Measurements from ENCODE around the gene ZFR. TPM values are rescaled to one million over a fixed set of nuclear protein-coding genes. Genes with fewer than 3 reads are reported as not detected.
"Not testable (repeated sequence)": the region's sequence is repeated elsewhere in the genome, so short reads cannot be mapped to it uniquely, and the experiment has no call there.

Gene ZFR
- total and polyA plus RNA-seq, 5 donors = 28.9 to 58.7 (median 55.4) TPM

DNA sequence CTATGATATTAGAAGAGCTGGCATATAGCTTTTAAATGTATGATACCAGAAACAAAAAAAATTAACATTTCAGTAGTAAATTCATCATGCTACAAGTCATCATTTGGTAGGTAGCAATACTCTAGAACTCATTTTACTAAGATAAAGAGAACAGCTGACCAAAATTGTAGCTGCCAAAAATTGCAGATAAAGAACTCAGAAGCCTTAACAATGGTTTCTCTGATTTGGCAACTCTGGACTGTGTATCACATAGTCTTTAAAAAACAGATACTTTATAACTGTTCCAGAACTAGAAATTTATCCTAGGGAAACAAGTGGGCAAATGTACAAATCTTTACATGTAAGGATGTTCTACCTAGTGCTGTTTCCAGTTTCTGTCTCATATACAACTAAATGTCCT is 33.9 kb downstream of the ZFR start:
- ATAC-seq (peak; percentile 58 to 60), DNase-seq (no peak)
- intact Hi-C loops (cut with DNase I) = no loop called here
- Histone ChIP-seq H3K27me3 (ENCODE audit: control insufficient read depth, insufficient read depth) (no peaks in the 10 kb centered on the region), H3K27ac (ENCODE audit: low read length) (no peak overlapping the region), H3K4me1 (ENCODE audit: control insufficient read depth, insufficient read depth, low read length) (peaks cover 4% of the 10 kb centered on the region), H3K4me3 (ENCODE audit: low read length) (no peak overlapping the region), H3K9me3 (ENCODE audit: control insufficient read depth, low read length) (no peaks in the 10 kb centered on the region)

DNA sequence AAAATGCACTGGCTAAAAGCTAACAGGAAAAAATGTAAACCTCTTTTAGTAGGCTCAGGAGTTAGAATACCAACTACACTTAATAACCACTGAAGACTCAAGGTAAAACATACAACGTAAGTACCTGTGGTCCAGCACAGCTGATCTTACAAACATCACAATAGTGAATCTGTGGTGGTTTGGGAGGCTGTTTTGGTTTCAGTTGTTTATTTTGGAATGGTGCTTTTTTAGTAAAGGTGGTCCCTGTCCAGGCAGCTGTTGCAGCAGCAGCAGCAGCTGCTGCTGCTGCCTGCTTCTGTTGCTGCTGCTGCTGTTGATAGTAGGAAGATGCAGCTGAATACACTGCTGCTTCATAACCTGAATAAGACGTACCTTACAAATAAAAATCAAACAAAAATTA is 37.9 kb downstream of the ZFR start:
- ATAC-seq = no peak
- intact Hi-C loops (cut with DNase I) = no loop called here
- no peak overlapping the region for H3K27ac ChIP-seq (ENCODE audit: low read length)
- no peak overlapping the region for H3K4me3 ChIP-seq (ENCODE audit: low read length)
- 89% methylated on average over 2 of the region's 2 CpGs for WGBS
- no peak for DNase-seq
- H3K27me3 ChIP-seq (ENCODE audit: control insufficient read depth, insufficient read depth) = no peaks in the 10 kb centered on the region
- peaks cover 2% of the 10 kb centered on the region for H3K4me1 ChIP-seq (ENCODE audit: control insufficient read depth, insufficient read depth, low read length)
- peaks cover 2% of the 10 kb centered on the region for H3K9me3 ChIP-seq (ENCODE audit: control insufficient read depth, low read length)

DNA sequence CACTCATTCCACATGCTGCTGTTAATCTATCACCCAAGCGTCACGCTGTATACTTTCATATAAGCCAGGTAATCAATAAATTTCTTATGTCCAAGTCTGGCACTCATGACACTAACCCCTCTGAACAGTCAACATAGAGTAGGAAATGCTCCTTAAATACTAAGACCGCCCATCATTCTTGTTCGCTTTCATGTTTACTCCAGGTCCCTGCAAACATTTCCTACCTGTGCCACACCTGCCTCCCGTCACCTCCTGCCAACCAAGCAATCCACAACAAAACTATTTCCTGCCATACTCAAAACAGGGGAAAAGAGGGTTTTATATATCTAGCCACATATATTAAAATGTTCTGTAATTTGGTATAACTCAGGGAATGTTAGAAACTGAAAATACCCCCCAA is 39.0 kb downstream of the ZFR start:
- intact Hi-C loops (cut with DNase I) = no loop called here
- H3K4me3 ChIP-seq (ENCODE audit: low read length) = no peak overlapping the region
- DNase-seq (no peak), ATAC-seq (no peak)
- H3K4me1 ChIP-seq (ENCODE audit: control insufficient read depth, insufficient read depth, low read length) = no peaks in the 10 kb centered on the region
- H3K27me3 ChIP-seq (ENCODE audit: control insufficient read depth, insufficient read depth) = no peaks in the 10 kb centered on the region
- WGBS = 97% methylated on average over 5 of the region's 5 CpGs
- peaks cover 2% of the 10 kb centered on the region for H3K9me3 ChIP-seq (ENCODE audit: control insufficient read depth, low read length)
- no peak overlapping the region for H3K27ac ChIP-seq (ENCODE audit: low read length)

DNA sequence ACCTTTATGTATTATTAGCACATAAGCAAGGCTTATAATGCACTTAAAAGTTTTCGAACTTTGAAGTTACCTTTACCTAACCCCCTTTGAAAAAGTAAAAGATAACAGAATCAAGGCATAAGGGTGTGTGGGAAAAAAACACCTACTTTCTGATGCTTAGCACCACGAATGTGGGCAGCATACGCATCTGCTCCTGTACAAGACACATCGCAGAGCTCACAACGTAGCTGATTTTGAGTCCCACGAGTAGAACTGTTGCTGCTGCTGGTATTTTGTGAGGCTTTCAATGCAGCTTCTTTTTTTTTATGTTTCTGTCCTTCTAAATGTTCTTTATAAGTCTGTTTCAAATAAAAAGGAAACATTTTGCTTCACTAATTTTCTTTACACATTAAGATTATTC is 40.8 kb downstream of the ZFR start:
- H3K9me3 ChIP-seq (ENCODE audit: control insufficient read depth, low read length) = peaks cover 2% of the 10 kb centered on the region
- WGBS = 86% methylated on average over 6 of the region's 6 CpGs
- H3K27ac ChIP-seq (ENCODE audit: low read length) = no peak overlapping the region
- DNase-seq (no peak), ATAC-seq (no peak)
- intact Hi-C loops (cut with DNase I) = no loop called here
- no peaks in the 10 kb centered on the region for H3K27me3 ChIP-seq (ENCODE audit: control insufficient read depth, insufficient read depth)
- no peaks in the 10 kb centered on the region for H3K4me1 ChIP-seq (ENCODE audit: control insufficient read depth, insufficient read depth, low read length)
- no peak overlapping the region for H3K4me3 ChIP-seq (ENCODE audit: low read length)

DNA sequence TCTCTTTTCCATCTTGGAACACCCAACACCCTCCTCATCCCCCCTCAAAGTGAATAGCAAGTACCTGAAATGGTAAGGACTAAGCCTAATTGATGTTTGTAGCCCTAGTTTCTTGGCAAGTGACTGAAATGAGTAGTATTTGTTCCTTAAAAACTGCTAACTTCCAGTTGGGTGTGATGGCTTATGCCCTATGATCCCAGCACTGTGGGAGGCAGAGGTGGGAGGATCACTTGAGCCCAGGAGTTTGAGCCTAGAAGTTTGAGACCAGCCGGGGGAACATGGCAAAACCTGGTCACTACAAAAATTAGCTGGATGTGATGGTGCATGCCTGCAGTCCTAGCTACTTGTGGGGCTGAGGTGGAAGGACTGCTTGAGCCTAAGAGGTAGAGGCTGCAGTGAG is 44.1 kb downstream of the ZFR start:
- peak in 1 of 2 donors; percentile 46 for ATAC-seq
- Histone ChIP-seq H3K4me3 (ENCODE audit: low read length) (no peak overlapping the region), H3K27ac (ENCODE audit: low read length) (no peak overlapping the region), H3K9me3 (ENCODE audit: control insufficient read depth, low read length) (peaks cover 2% of the 10 kb centered on the region), H3K27me3 (ENCODE audit: control insufficient read depth, insufficient read depth) (no peaks in the 10 kb centered on the region), H3K4me1 (ENCODE audit: control insufficient read depth, insufficient read depth, low read length) (no peaks in the 10 kb centered on the region)
- WGBS = 90% methylated on average over 1 of the region's 1 CpG
- DNase-seq = no peak
- intact Hi-C loops (cut with DNase I) = no loop called here

DNA sequence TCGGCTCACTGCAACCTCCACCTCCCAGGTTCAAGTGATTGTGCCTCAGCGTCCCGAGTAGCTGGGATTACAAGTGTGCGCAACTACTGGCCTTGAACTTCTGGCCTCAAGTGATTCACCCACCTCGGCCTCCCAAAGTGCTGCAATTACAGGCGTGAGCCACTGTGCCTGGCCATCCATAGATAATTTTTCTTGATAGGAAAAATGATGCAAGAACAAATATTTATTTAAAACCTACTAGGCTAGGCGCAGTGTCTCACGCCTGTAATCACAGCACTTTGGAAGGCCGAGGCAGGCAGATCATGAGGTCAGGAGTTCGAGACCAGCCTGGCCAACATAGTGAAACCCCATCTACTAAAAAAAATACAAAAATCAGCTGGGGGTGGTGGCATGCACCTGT is 45.8 kb downstream of the ZFR start:
- intact Hi-C loops (cut with DNase I); H3K4me3 ChIP-seq (ENCODE audit: low read length); H3K27ac ChIP-seq (ENCODE audit: low read length); ATAC-seq; H3K9me3 ChIP-seq (ENCODE audit: control insufficient read depth, low read length); H3K27me3 ChIP-seq (ENCODE audit: control insufficient read depth, insufficient read depth); H3K4me1 ChIP-seq (ENCODE audit: control insufficient read depth, insufficient read depth, low read length); DNase-seq: not testable (repeated sequence)
- 97% methylated on average over 10 of the region's 10 CpGs for WGBS

DNA sequence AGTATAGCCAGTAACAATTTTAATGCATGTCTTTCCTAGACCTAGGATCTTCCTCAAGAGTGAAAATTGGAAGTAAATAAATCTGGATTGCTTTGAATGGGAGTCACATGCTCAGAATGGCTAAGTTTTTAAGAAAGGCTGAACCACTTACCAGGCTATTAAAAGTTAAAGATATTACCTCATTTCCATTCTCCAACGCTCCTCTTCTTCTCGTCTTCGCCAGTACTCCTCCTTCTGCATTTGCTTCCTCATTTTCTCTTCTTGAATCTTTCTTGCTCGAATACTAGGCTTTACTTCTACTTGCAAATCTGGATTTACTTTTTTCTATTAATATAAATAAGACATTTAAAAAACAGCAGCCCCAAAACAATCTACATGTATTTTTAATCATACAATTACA is 49.6 kb downstream of the ZFR start:
- no peak for ATAC-seq
- no peak overlapping the region for H3K4me3 ChIP-seq (ENCODE audit: low read length)
- H3K9me3 ChIP-seq (ENCODE audit: control insufficient read depth, low read length) = no peaks in the 10 kb centered on the region
- intact Hi-C loops (cut with DNase I) = no loop called here
- H3K4me1 ChIP-seq (ENCODE audit: control insufficient read depth, insufficient read depth, low read length) = no peaks in the 10 kb centered on the region
- no peaks in the 10 kb centered on the region for H3K27me3 ChIP-seq (ENCODE audit: control insufficient read depth, insufficient read depth)
- no peak for DNase-seq
- no peak overlapping the region for H3K27ac ChIP-seq (ENCODE audit: low read length)
- 81% methylated on average over 4 of the region's 4 CpGs for WGBS

DNA sequence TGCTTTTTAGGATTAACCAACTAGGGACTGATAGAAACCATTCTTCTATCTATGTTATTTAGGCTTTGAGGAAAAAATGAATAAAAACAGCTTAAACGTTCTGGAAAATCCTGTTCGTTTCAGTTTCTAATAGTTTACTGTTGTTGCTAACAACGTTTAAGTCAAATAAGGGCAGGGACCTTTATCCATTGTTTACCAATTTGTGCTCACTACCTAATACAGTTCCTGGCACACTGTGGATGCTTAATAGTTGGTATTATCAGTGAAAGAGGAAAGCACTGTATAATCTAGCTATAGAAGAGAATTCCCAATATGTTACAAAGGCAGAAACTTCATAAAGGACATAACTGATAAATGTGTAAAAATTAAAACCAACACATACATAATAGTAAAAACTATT is 52.5 kb downstream of the ZFR start:
- Histone ChIP-seq H3K27ac (ENCODE audit: low read length) (no peak overlapping the region), H3K4me1 (ENCODE audit: control insufficient read depth, insufficient read depth, low read length) (no peaks in the 10 kb centered on the region), H3K4me3 (ENCODE audit: low read length) (no peak overlapping the region), H3K27me3 (ENCODE audit: control insufficient read depth, insufficient read depth) (no peaks in the 10 kb centered on the region), H3K9me3 (ENCODE audit: control insufficient read depth, low read length) (no peaks in the 10 kb centered on the region)
- ATAC-seq (no peak), DNase-seq (no peak)
- 79% methylated on average over 3 of the region's 3 CpGs for WGBS
- intact Hi-C loops (cut with DNase I) = no loop called here

DNA sequence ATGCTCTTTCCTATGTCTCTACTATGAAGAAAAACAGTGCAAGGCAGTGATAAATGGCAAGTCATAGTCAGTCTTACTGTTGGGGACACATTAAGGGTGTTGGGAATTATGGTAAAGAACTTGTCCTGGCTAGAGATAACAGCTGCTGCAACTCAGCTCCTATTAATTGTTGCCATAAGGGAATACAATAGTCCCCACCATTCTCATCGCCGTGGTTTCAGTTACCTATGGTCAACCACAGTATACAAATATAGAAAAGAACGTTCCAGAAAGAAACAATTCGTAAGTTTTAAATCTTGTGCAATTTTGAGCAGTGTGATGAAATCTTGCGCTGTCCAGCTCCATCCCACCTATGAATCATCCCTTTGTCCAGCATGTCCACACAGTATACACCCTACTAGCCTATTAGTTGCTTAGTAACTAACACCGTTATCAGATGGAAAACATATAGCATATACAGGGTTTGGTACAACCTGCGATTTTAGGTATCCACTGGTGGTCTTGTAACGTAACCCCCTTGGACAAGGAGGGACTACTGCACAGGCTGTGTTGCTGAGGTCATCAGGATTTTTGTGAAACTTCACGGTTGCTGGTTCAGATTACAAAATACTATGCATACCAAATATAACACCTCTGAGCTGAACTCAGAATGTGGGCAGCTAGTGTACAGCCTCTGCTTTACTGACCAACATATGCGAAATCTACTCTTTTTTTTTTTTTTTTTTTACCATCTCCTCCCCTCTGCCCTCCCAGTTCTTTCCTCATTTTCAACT is 53.5 kb downstream of the ZFR start:
- Histone ChIP-seq H3K27ac (ENCODE audit: low read length) (no peak overlapping the region), H3K4me1 (ENCODE audit: control insufficient read depth, insufficient read depth, low read length) (no peaks in the 10 kb centered on the region), H3K27me3 (ENCODE audit: control insufficient read depth, insufficient read depth) (no peaks in the 10 kb centered on the region), H3K4me3 (ENCODE audit: low read length) (no peak overlapping the region), H3K9me3 (ENCODE audit: control insufficient read depth, low read length) (no peaks in the 10 kb centered on the region)
- intact Hi-C loops (cut with DNase I) = no loop called here
- 82% methylated on average over 10 of the region's 10 CpGs for WGBS
- DNase-seq (no peak), ATAC-seq (peak; percentile 50 to 65)

DNA sequence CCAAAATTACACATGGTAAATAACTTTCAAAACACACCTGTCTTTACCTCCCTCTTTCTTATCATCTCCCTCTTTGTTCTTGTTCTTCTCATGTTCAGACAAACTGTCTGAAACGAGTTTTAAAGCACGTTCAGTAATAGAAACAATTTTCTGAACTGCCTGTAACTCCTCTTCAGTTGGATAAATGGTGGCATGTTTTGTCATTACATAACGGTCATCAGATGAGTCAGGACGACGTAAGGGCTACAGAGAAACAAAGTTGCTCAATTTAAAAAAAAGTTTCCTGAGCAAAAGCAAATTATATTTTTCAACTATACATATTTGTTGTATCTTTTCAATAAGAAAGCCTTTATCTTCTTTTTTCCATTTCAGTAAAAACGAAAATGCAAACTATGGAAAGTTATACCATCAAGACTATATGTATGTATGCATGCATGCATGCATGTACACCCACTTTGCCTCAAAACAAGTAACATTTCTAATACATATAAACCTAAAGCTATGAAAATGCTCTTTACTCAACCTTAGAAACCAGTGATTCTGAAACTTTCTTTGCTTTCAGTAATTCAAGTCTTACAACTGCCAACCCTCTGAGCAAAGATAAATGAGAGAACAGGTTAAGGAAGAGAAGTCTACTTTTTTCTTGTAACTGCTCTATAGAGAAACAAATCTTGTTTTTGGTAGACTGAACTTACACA is 56.0 kb downstream of the ZFR start:
- no peaks in the 10 kb centered on the region for H3K4me1 ChIP-seq (ENCODE audit: control insufficient read depth, insufficient read depth, low read length)
- no peak overlapping the region for H3K4me3 ChIP-seq (ENCODE audit: low read length)
- ATAC-seq (no peak), DNase-seq (no peak)
- no peaks in the 10 kb centered on the region for H3K27me3 ChIP-seq (ENCODE audit: control insufficient read depth, insufficient read depth)
- H3K9me3 ChIP-seq (ENCODE audit: control insufficient read depth, low read length) = no peaks in the 10 kb centered on the region
- WGBS = 62% methylated on average over 6 of the region's 6 CpGs
- H3K27ac ChIP-seq (ENCODE audit: low read length) = no peak overlapping the region
- intact Hi-C loops (cut with DNase I) = no loop called here

DNA sequence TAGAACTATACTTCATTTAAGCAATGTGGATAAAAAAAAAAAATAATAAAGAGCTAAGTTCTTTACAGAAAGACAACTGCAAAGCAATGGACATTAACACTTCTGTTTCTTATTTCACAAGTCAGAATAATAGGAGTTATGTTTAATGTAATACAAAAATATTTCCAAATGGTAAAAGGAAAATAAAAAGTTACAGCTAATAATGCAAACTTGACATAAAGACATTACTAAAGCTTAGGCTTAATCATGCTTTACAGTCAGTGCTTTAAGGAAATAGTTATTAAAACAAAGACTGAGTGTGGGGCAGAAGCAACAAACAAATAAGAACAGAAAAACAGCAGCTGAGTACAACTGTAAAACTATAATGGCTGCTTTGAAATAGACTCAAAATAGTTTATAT is 56.7 kb downstream of the ZFR start:
- H3K27me3 ChIP-seq (ENCODE audit: control insufficient read depth, insufficient read depth) = no peaks in the 10 kb centered on the region
- H3K27ac ChIP-seq (ENCODE audit: low read length) = no peak overlapping the region
- intact Hi-C loops (cut with DNase I) = no loop called here
- no peaks in the 10 kb centered on the region for H3K9me3 ChIP-seq (ENCODE audit: control insufficient read depth, low read length)
- ATAC-seq (no peak), DNase-seq (no peak)
- H3K4me1 ChIP-seq (ENCODE audit: control insufficient read depth, insufficient read depth, low read length) = no peaks in the 10 kb centered on the region
- no peak overlapping the region for H3K4me3 ChIP-seq (ENCODE audit: low read length)
